Measurements from ENCODE around the gene LGALS3BP.

Gene LGALS3BP

DNA sequence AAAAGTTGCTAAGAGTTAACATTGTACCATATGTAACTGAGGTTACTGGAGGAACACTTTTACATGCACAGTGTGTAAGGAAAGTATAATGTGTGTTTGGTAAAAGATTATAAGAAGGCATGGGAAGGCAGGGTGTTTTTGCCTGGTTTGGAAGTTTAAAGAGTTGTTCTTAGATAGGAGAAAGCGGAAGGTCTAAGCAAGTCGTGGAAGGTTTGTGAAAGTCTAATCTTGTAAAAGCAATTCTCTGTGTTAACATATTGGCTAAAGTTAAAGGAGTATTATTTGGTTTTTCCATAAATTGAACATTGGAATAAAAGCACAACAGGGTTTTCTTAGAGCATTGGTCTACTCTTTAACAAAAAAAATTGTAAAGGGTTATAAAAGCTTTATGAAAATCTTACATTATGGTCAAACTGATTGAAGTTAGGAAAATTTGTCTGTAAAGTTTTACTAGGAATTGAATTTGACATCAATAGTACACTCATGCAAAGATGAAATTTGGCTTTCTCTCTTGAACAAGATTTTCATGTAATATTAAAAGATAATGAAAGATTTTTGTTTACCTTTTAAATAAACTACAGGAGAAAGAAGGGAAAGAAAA is 34.5 kb upstream of the LGALS3BP start:
- no peak for DNase-seq

DNA sequence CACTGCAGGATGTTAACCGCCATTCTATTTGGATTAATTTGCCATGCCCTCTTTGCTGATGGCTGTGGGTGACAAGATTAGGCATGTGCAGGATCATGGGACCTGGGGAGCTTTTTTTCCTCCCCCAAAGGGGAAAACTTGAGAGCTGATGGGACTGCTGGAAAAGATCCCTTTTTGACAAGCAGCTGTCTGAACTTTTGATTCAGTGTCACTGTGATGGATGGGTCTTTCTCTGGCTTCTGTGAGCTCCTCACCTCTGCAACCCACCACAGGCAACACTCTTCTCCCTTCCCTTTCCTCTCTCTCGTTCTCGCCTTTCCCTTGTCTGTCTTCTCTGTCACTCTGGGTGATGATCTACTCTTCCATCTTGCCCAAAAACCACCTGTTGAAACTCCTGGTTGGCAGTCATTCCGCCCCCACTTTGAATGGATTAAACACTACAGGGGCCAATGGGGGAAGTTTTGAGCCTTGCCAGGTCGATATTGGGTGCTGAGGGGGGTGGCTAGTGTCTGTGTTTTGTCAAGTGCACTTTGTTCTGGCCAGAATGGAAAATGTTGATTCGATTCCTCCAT is 32.9 kb upstream of the LGALS3BP start:
- DNase-seq: no peak

DNA sequence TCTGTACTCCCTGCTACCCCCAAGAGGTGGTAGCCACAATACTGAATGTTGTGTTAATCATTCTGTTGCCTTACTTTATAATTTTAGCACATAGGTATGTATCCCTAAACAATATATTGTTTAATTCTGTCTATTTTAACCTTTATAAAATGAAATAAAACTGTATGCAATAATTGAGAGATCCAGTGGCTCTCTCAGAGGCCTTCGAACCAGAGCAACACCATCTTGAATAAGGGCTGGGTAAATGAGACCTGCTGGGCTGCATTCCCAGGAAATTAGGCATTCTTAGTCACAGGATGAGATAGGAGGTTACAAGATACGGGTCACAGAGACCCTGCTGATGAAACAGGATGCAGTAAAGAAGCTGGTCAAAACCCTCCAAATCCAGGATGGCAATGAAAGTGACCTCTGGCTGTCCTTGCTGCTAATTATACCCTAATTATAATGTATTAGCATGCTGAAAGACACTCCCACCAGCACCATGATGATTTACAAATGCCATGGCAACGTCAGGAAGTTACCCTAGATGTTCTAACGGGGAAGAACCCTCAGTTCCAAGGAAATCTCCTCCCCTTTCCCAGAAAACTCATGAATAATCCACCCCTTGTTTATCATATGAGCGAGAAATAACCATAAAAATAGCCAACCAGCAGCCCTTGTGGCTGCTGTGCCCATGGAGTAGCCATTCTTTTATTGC is 31.9 kb upstream of the LGALS3BP start:
- DNase-seq: no peak

DNA sequence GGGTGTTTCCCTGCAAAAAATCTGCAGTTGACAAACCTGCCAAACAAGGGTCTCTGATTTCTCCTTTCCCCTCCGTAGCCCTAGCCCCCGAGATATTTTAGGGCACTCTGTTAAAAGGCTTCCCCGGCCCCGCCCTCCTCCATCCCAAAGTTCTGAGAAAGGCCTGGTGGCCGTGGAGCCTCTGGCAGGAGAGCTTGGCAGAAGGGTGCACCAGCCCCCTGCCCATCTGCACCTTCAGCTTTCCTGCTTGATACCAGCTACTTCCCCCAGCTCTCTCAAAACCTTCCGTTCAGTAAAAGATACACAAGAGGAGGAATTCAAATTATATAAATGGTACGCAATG is 30.6 kb upstream of the LGALS3BP start:
- no peak for DNase-seq

DNA sequence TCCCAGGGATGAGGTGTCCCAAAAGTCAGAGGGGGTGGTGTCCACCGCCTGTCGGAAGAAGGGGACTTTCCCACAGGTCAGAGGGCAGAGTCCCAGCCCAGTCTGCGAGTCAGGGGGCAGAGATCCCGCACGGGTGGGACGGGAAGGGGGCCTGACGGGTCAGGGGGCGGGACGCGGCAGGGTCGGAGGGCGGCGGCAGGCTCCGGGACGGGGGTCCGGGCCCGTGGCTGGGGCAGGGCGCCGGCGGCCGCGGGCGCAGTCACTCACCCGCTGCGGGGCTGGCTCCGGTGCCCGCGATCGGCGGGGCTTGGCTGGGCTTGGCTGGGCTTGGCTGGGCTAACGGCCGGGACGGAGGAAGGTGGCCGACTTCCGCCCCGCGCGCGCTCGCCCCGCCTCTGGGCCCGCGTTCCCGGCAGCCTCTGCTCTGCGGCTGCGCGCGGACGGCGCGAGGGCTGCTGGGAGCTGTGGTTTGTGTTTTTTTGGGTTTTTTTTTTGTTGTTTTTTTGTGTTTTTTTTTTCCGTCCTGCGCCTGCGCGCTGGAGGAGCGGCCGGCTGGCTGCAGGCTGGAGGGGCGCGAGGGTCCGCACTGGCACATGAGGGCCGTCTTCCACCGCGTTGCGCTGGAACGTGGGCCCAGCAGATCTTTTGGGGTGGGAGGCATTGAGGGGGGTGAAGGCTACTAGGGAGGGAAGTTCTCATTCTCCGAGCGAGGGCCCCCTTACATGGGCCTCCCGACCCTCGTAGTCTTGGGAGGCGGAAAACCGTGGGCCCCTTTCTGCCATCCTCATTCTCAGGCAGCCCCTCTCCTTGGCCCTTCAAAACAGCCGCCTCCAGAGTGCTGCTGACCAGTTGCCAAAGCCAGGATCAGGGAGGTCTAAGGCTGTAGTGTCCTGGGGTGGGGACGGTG is 29.9 kb upstream of the LGALS3BP start, which contains the start of gene CANT1:
Gene CANT1 (minus strand): TSS at position 368 of the 907 bp plus-strand sequence. CDS start 12,142 bp downstream, outside the sequence.
- peak; percentile 75 for DNase-seq

DNA sequence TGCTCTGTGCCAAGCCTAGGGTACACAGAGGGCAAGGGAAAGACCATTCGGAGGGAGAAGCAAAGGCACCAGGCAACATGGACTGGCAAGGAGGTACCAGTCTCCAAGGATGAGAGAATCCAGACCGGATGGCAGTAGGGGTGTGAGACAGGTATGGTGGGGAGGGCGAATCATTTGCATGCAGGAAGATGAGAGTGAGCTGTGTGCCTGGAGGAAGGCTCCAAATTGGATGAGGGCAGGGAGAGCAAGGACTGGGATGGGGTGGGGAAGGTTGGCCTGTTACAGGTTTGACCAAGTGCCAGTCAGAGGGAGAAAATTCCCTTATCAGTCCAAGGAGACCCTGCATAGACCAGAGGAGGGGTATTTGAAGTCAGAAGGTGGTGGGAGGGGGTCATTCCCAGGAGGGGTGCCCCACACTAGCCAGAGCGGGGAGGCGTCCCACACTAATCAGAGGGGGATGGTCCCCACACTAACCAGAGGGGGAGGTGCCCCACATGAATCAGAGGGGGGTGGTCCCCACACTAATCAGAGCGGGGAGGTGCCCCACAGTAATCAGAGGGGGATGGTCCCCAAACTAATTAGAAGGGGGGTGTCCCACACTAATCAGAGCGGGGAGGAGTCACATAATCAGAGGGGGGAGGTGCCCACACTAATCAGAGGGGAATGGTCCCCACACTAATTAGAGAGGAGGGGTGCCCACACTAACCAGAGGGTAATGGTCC is 29.1 kb upstream of the LGALS3BP start:
- no peak for DNase-seq

DNA sequence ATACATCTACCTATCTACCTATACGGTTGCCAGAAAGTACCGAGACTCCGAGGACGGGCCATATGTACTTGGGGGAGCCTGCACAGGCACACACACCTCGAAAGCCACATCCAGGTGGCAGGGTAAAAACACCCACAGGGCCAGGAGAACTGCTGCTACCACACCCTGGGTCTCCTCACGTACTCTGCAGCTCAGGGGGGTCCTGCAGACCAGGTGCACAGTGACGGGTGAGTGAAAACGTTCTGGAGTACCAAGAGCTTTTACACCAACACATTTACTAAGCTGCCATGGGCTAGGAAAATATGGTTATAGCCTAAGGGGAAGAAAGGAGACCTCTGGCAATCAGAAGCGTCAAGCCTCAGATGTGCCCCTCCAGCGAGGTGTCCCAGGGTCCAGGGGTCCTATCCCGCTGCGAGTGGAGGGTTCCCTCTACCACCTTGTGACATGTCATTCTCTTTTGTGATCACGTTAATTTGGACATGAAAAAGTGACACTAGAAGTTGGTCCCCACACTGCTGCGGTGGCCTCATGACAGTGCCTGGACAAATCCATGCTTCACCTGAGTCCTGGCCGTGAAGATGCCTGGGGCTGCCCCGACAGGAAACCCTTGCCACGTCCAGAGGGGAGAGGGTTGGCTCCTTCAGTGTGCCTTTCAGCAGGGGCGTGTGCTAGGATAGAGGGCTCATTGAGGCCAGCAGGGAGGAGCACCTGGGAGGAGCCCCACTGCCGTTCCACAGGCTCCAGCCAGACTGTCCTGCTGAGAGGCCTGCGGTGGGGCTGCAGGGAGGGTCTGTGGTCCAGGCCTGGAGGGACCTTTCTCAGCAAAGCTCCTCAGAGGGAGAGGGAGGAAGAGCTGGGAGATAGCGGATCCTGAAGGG is 28.0 kb upstream of the LGALS3BP start:
- no peak for DNase-seq

DNA sequence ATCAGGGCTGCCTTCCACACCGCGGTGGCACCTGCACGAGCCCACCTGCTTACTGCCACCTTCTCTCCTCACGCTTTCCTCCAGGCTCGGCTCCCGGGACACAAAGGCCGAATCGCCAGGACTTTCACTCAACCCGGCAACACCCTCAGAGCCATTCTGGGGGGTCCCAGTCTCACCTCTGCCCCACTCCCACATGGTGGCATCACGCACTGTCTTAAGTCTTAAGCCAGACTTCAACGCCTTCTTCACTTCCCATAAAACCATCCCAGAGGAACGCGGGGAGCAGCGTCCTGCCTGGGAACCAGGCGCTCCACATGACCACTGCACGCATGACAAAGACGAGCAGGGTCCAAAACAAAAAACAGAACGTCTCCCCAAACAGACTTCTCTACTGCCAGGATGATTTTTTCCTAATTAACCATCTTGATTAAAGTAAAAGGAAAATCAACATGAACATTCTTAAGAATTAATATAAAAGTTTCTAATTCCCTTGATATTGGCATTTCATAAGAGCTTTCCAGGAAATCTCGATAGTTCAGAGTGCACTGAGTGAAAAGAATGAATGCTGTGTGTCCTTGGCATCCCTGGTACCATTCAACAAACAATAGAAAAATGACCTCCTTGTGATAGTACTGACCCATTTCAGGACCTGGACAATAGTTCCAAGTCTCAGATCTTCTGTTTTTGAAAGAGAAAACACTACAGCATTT is 27.2 kb upstream of the LGALS3BP start:
- no peak for DNase-seq

DNA sequence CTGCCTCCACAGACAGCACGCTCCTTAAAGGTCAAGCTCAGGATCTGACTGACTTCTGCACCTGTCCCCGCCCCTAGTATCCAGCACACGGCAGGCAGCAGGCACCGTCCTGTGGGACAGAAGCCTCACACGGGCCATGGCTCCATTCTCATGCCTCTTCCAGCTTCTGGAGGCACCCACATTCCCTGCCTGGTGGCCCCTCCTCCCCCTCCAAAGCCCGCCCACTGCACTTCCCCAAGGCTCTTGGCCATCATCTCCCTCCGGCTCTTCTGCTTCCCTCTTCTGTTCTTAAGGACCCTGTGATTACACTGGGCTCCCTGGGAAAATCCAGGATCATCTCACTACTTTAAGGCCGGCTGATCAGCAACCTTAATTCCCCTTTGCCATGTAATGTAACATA is 26.3 kb upstream of the LGALS3BP start:
- no peak for DNase-seq

DNA sequence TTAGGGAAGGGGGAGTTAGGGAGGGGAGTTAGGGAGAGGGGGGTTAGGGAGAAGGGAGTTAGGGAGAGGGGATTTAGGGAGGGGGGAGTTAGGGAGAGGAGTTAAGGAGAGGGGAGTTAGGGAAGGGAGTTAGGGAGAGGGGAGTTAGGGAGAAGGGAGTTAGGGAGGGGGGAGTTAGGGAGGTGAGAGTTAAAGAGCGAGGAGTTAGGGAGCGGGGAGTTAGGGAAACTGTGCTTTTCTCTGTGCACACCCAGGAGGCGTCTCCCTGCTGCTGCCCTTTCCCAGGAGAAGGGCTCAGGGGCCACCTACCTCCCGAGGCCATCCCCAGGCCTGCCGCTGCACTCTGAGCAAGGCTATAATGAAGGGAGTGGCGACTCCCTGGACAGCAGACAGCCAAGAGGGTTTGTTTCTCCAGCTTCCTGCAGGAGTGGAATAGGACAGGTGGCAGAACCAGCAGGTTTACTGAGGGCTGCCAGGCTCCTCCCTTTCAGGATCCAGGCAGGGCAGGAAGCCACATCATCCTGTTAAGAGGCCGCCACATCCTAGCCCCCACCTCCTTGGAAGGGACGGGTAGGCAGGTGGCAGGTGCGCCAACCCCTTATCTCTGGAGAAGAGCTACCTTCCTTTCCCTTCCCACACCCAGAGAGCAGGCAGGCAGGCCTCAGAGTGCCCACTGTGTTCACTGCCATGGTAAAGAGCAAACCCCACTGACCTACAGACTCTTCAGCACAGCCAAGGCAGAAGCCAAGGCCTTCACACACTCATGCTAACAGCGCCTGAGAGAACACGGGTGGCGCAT is 25.5 kb upstream of the LGALS3BP start:
- peak; percentile 80 for DNase-seq

DNA sequence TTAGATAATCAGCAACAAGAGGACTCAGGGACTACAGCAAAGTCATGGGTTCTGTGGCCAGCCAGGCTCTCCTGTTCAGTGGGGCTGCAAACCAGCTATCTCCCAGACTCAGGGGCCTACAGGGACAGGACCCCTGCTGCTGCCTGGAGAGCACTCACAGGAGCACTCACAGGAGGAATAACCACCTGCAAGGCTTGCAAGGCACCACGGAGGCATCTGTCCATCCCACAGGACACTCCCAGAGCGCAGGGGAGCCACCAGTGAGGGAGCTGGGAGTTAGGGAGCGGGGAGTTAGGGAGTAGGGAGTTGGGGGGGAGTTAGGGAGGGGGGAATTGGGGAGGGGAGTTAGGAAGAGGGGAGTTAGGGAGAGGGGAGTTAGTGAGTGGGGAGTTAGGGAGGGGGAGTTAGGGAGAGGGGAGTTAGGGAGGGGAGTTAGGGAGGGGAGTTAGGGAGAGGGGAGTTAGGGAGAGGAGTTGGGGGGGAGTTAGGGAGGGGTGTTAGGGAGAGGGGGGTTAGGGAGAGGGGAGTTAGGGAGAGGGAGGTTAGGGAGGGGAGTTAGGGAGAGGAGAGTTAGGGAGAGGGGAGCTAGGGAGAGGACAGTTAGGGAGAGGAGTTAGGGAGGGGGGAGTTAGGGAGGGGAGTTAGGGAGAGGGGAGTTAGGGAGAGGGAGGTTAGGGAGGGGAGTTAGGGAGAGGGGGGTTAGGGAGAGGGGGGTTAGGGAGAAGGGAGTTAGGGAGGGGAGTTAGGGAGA is 24.1 kb upstream of the LGALS3BP start:
- DNase-seq: no peak

DNA sequence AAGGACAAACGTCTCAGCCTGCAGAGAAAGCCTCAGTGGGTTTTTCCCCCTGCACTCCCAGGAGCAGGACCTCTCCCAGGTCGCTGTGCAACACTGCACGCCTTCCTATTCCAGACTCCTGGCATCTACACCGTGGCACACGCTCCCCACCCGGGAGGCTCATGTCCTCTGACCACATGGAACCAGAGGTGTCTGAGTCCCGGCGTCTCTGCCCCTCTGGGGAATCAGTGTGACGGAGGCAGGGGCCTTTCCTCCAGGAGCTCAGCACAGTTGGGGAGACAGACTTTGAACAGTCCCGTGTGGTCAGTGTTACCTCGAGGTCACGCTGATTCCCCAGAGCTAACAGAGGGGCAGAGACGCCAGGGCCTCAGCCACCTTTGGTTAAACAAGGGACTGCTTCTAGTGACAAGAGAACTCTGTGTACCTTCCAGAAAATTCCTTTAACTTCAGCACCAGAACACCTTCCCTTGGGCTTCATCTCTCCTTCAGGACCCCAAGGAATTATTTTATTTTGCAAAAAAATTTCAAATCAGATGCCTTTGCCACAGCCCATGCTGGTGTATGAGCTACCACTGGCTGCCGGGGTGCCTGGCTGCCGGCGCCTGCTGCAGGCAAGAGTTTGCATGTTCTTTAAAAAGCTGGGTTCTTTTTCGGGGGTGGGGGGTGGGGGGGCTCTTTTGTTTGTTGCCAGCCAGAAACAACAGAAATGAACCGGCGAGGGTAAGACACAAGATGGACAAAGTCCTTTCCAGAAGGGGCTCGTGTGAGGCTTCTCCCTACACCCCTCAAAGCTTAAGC is 23.3 kb upstream of the LGALS3BP start:
- no peak for DNase-seq

DNA sequence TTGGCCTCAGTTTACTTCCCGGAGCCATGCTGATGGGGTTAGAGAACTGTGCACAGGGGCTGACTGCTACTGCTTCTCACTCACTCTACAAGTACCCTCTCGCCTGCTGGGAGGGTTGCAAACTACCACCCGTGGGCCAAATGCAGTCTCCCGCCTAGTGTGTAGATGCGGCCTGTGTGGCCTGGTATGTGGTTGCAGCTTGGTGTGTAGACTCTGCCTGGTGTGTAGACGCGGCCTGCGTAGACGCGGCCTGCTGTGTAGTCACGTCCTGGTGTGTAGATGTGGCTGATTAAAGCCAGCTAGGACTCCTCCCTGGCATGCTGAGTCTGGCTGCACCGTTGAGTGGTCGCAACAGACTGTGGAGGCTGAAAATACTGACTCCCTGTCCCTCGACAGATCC is 22.6 kb upstream of the LGALS3BP start:
- DNase-seq: no peak

DNA sequence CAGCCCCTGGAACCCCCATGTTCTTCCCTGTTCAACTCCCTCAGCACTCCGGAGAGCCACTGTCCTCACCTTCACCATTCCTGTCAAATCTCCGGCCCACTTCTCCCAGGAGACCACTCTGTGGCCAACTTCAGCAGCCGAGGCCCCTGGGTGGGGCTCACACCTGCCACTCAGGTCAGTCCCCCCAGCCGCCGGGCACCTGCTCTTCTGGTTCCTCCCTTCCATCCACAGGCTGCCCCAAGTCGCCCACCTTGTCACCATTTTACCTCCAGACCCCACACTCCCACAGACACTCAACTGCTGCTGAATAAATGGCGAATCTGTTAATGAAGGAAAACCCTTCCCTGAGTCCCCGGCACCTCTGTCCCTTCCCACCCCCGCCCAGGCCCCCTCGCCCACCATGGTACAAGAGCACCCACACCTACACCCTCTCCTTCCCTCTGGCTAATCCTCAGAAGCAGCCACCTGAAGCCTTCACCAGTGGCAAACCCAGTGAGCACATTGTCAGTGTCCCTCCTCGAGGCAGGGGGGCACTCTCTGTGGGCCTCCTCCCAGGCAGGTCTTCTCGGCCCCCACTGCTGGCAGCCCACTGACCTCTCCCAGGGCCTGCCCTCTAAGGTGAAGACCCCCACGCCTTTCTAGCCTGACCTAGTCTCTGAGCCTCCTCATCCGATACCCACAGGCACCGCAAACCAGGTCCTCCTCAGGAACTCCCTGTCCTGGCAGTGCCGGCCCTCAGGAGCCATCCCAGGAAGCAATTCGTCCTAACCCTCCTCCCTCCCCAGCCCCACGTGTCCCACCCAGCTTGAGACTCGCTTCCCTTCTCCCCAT is 21.7 kb upstream of the LGALS3BP start:
- DNase-seq: no peak

DNA sequence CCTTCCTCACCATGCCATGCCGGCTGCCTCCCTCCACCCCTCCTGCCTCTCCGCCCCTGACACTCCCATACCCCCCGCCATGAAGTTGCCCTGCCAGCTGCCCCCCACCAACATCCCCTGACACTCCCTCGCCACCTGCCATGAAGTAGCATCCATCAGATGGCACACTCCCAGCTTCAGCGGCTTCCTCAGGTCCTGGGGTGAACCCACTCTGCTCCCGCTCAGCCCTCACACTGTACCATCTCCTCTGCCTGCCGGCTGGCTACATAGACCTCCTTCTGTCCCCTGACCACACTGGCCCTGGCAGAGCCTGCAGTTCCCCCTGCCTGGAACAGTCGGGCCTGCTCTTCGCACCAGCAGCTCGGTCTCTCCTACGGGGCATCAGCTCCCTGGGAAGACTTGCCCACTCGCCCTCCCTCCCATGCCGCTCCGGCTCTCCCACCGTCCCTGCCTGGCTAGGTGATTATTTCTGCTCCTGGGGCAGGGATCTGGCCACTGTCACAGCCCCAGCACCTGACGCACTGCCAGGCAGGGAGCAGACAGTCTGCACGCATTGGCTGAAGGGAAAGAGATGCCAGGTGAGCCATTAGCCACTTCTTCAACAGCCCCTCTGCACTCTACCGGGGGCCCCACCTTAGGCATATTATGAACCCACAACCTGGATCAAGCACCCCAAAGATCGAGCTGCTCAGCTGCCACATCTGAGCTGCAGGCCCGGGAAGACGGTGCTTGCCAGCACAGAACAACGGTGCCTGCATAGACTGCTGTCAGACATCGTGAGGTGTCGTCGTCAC is 20.9 kb upstream of the LGALS3BP start:
- no peak for DNase-seq

DNA sequence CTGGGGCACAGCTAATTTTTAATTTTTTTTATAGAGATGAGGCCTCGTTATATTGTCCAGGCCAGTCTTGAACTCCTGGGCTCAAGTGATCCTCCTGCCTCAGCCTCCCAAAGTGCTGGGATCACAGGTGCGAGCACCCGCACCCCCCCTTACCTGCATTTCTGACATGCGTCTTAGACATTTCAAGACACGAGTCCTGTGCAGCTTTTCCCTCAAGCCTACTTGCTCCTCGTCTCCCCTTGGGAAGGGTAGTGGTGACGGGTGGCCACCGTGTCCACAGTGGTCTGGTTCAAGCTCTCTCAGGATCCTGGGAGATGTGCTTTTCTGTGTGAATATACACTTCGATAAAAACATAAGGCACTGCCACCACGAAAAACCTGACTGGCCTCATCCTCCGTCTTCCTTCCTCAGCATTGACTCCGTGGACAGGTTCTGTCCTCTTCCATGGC is 20.2 kb upstream of the LGALS3BP start:
- no peak for DNase-seq
